H1 (cell line): ENCODE data around the gene BOK. TPM values are rescaled to one million over a fixed set of nuclear protein-coding genes. Genes with fewer than 3 reads are reported as not detected.

Experiments used
- JUN ChIP-seq: IDR thresholded peaks from 2 replicates; pipeline ENCODE4 v1.6.1; 2011; ENCODE audit warnings: low read depth, mild to moderate bottlenecking, improper control_type of control experiment, low read length
- polyA plus RNA-seq, 7 experiments: library from polyadenylated mRNA; depleted of rRNA in 3 of 7; stranded (reverse) in 5 of 7; unstranded in 2 of 7; fragments of >200 nt in 5 of 7; fragments of 200-250 nt in 2 of 7; gene quantifications; 1 replicate in 5 of 7; 2 replicates in 1 of 7; 4 replicates in 1 of 7; pipeline versions ENCODE4 v1.2.1 to v1.2.3, GENCODE V29; 2011 to 2013; ENCODE audit warnings: missing spikeins in 2 of 7, mixed read lengths in 2 of 7
- total RNA-seq: library from RNA; stranded (reverse); fragmentation: NEBNext Ultra II Directional; extraction: Animal tissue kit (Norgen Biotek cat#: 25700); gene quantifications from 2 replicates; pipeline ENCODE4 v1.2.1, GENCODE V29; 2021

Gene BOK
- total and polyA plus RNA-seq, 2 of the 8 experiments (the other 6 are each of a cell fraction or from before 2014, with no cell fraction given): 33.7 to 37.6 TPM

GRCh38 chr2:241577413-241578122, 19.0 kb downstream of the BOK start (continued):
- TF ChIP-seq JUN: no peak
